Prostate gland (tissue), 2 donors: ENCODE data around the gene PPCDC. TPM values are rescaled to one million over a fixed set of nuclear protein-coding genes. Genes with fewer than 3 reads are reported as not detected.
"Not testable (repeated sequence)": the region's sequence is repeated elsewhere in the genome, so short reads cannot be mapped to it uniquely, and the experiment has no call there.

ENCODE experiments used
- DNase-seq: peaks from one replicate; pipeline ENCODE4 v3.0.0-alpha.2; 2019; ENCODE audit warnings: low spot score
- H3K27ac ChIP-seq, 2 donors: fragments of 200-600 bp; sonication (generic); 2 replicates each; pipeline ENCODE4 v1.5.1; 2017 to 2019
- H3K27me3 ChIP-seq: fragments of 200-600 bp; sonication (generic); replicated peaks from 2 replicates; pipeline ENCODE4 v1.5.1; 2019; ENCODE audit not compliant: insufficient read depth
- H3K36me3 ChIP-seq, 2 donors: fragments of 200-600 bp; sonication (generic); 1 replicate in 1 of 2; 2 replicates in 1 of 2; pipeline versions ENCODE4 v1.5.1 to v1.8.1; 2017 to 2019
- H3K4me1 ChIP-seq: fragments of 200-600 bp; sonication (generic); replicated peaks from 2 replicates; pipeline ENCODE4 v1.5.1; 2019
- H3K4me3 ChIP-seq, 2 donors: fragments of 200-600 bp; sonication (generic); 2 replicates each; pipeline ENCODE4 v1.5.1; 2017 to 2019
- H3K9me3 ChIP-seq: fragments of 200-600 bp; sonication (generic); 2 replicates; pipeline ENCODE4 v1.5.1; 2017
- CTCF ChIP-seq, 4 experiments: fragments of 200-600 bp in 2 of 4; fragments of 450-650 bp in 2 of 4; sonication (generic) in 2 of 4; IDR thresholded peaks; 1 replicate in 3 of 4; 2 replicates in 1 of 4; pipeline ENCODE4 v1.5.1; 2016 to 2019; ENCODE audit warnings: antibody characterized with exemption in 4 of 4, mild to moderate bottlenecking in 2 of 4, moderate library complexity in 2 of 4
- POLR2A ChIP-seq: fragments of 450-650 bp; IDR thresholded peaks from one replicate; pipeline ENCODE4 v1.6.1; 2016; ENCODE audit warnings: antibody characterized with exemption, mild to moderate bottlenecking
- POLR2AphosphoS5 ChIP-seq: sonication (generic); formaldehyde crosslinking; IDR thresholded peaks from one replicate; pipeline ENCODE4 v1.6.1; 2017; ENCODE audit warnings: antibody characterized with exemption
- WGBS: methylation state at CpG from one replicate; pipeline ENCODE4 v1.1.5; 2018; 5-methylcytosine and 5-hydroxymethylcytosine counted together
- intact Hi-C: fragments of 100-400 bp; cut with DNase I; formaldehyde crosslinking; loops from one replicate; pipeline ENCODE4 v1.14.2; 2022
- small RNA-seq, 2 donors: library from RNA; depleted of rRNA; stranded (forward); fragments of <200 nt; gene quantifications; one replicate each; pipeline ENCODE3, GENCODE V24; 2016
- total RNA-seq, 2 donors: library from RNA; depleted of rRNA; stranded (reverse); fragments of >200 nt; gene quantifications; one replicate each; pipeline ENCODE4 v1.1.0, GENCODE V29; 2016

PPCDC gene
- total RNA-seq, 2 donors from 2014 or later, result 19.4 to 22.0 TPM

GRCh38 chr15:75091814-75092213 is 68.4 kb downstream of the PPCDC start:
- no peak for DNase-seq
- H3K4me3 ChIP-seq, result no peak overlapping the region
- TF ChIP-seq POLR2AphosphoS5 (no peak), POLR2A (no peak), CTCF (IDR thresholded peaks at IDR 0.05) (no peak)

GRCh38 chr15:75094961-75095478 is 71.6 kb downstream of the PPCDC start:
- H3K9me3 ChIP-seq, DNase-seq, H3K4me3 ChIP-seq, H3K27me3 ChIP-seq, intact Hi-C loops, H3K27ac ChIP-seq, H3K36me3 ChIP-seq, H3K4me1 ChIP-seq: not testable (repeated sequence)
- 91% methylated on average over 4 of the region's 4 CpGs for WGBS

More at GRCh38 chr15:75091814-75092213, 68.4 kb downstream of the PPCDC start:
- no peaks in the 10 kb centered on the region for H3K36me3 ChIP-seq
- no peaks in the 10 kb centered on the region for H3K4me1 ChIP-seq
- no peaks in the 10 kb centered on the region for H3K27me3 ChIP-seq
- intact Hi-C loops, result no loop called here
- no peaks in the 10 kb centered on the region for H3K9me3 ChIP-seq
- no peak overlapping the region for H3K27ac ChIP-seq

GRCh38 chr15:75095594-75095993 is 72.2 kb downstream of the PPCDC start:
- no peaks in the 10 kb centered on the region for H3K27me3 ChIP-seq
- WGBS, result 76% methylated on average over 4 of the region's 4 CpGs
- no peak for TF ChIP-seq POLR2AphosphoS5
- TF ChIP-seq POLR2A, result no peak
- TF ChIP-seq CTCF (IDR thresholded peaks at IDR 0.05), result no peak
- no peaks in the 10 kb centered on the region for H3K9me3 ChIP-seq
- H3K27ac ChIP-seq, result no peak overlapping the region
- H3K4me3 ChIP-seq, result no peak overlapping the region
- H3K4me1 ChIP-seq, result no peaks in the 10 kb centered on the region
- intact Hi-C loops, result no loop called here
- H3K36me3 ChIP-seq, result no peaks in the 10 kb centered on the region
- no peak for DNase-seq

GRCh38 chr15:75097939-75098338 is 74.5 kb downstream of the PPCDC start:
- intact Hi-C loops, result no loop called here
- no peak overlapping the region for H3K4me3 ChIP-seq
- no peaks in the 10 kb centered on the region for H3K4me1 ChIP-seq
- WGBS, result 76% methylated on average over 7 of the region's 7 CpGs
- H3K27me3 ChIP-seq, result no peaks in the 10 kb centered on the region
- H3K27ac ChIP-seq, result no peak overlapping the region
- TF ChIP-seq POLR2A, result no peak
- no peak for TF ChIP-seq POLR2AphosphoS5
- no peak for TF ChIP-seq CTCF (IDR thresholded peaks at IDR 0.05)
- H3K36me3 ChIP-seq, result no peaks in the 10 kb centered on the region
- H3K9me3 ChIP-seq, result no peaks in the 10 kb centered on the region
- no peak for DNase-seq

GRCh38 chr15:75098404-75098803 is 75.0 kb downstream of the PPCDC start:
- 94% methylated on average over 4 of the region's 4 CpGs for WGBS
- H3K27ac ChIP-seq, result no peak overlapping the region
- intact Hi-C loops, result no loop called here
- no peak for TF ChIP-seq CTCF (IDR thresholded peaks at IDR 0.05)
- no peak for TF ChIP-seq POLR2A
- no peak for TF ChIP-seq POLR2AphosphoS5
- no peaks in the 10 kb centered on the region for H3K4me1 ChIP-seq
- H3K9me3 ChIP-seq, result no peaks in the 10 kb centered on the region
- DNase-seq, result no peak
- no peaks in the 10 kb centered on the region for H3K27me3 ChIP-seq
- H3K4me3 ChIP-seq, result no peak overlapping the region
- no peaks in the 10 kb centered on the region for H3K36me3 ChIP-seq

Small RNAs within 50 kb of the gene (small RNA-seq; reads per million reads assigned to genes)
- gene AC015720.1, result 0 reads per million in 2 donors
- gene RF00019, result 0 reads per million in 2 donors

Other genes with a start within 250 kb of the PPCDC start
- 10 to 100 TPM; 45.3 to 57.0 TPM for gene CSK, start 241.5 kb upstream of the PPCDC start, total RNA-seq
- gene LMAN1L, start 210.8 kb upstream of the PPCDC start, total RNA-seq, result 100 to 1,000 TPM; 219 to 229 TPM
- 10 to 100 TPM; 40.5 to 59.8 TPM for gene CPLX3, start 197.0 kb upstream of the PPCDC start, total RNA-seq
- 10 to 100 TPM; 44.6 to 98.5 TPM for gene ULK3, start 180.4 kb upstream of the PPCDC start, total RNA-seq
- 100 to 1,000 TPM; 101 to 103 TPM for gene SCAMP2, start 150.2 kb upstream of the PPCDC start, total RNA-seq
- gene MPI, start 133.5 kb upstream of the PPCDC start, total RNA-seq, result 10 to 100 TPM; 48.5 to 91.4 TPM
- 10 to 100 TPM; 66.0 to 71.1 TPM for gene FAM219B, start 116.7 kb upstream of the PPCDC start, total RNA-seq
- 100 to 1,000 TPM in 1 of 2 donors, 10 to 100 TPM in 1; 93.3 to 171 TPM for gene COX5A, start 85.5 kb upstream of the PPCDC start, total RNA-seq
- gene RPP25, start 66.8 kb upstream of the PPCDC start, total RNA-seq, result 10 to 100 TPM in 1 of 2 donors, 1 to 10 TPM in 1; 3.8 to 17.6 TPM
- 10 to 100 TPM in 1 of 2 donors, 1 to 10 TPM in 1; 6.1 to 24.4 TPM for gene SCAMP5, start 28.0 kb upstream of the PPCDC start, total RNA-seq
- gene C15orf39, start 178.3 kb downstream of the PPCDC start, total RNA-seq, result 10 to 100 TPM; 17.9 to 96.3 TPM
- 1 to 10 TPM in 1 of 2 donors, not detected in 1; 1.5 TPM for gene GOLGA6C, start 234.7 kb downstream of the PPCDC start, total RNA-seq